HG03025 (cell line): Measurements from ENCODE around the gene RPL3.

Source experiments
- ATAC-seq: cut with Tn5 transposase; IDR thresholded peaks from one replicate; pipeline ENCODE4 v1.9.1; 2021; ENCODE audit warnings: mild to moderate bottlenecking, moderate library complexity; ENCODE audit not compliant: unreplicated experiment, low FRiP score

RPL3 gene

GRCh38 chr22:39267974-39268373 lies 51.4 kb downstream of the RPL3 start:
- no peak for ATAC-seq

- peak; percentile 45 for ATAC-seq
Measured at GRCh38 chr22:39266398-39267030, 52.9 kb downstream of the RPL3 start.

GRCh38 chr22:39265143-39265886 lies 54.1 kb downstream of the RPL3 start:
- ATAC-seq, result no peak

- ATAC-seq, result no peak
Measured at GRCh38 chr22:39264349-39265038, 54.9 kb downstream of the RPL3 start.

- ATAC-seq, result no peak
Measured at GRCh38 chr22:39263626-39264348, 55.6 kb downstream of the RPL3 start.
